Measurements from ENCODE around the gene PARP6.

- TF ChIP-seq EZH2phosphoT487 (IDR thresholded peaks at IDR 0.05; ENCODE audit: borderline replicate concordance, low read length) = no peak
- TF ChIP-seq CTCF (IDR thresholded peaks at IDR 0.05; ENCODE audit: low read depth, low read length, poor library complexity, severe bottlenecking) = no peak
These were observed 29.5 kb downstream of the PARP6 start for GRCh38 chr15:72242775-72243370.
